HEK293 (cell line): ENCODE results near the gene MVK.

ENCODE experiments used
- CTCF ChIA-PET: fragments of 350-600 bp; formaldehyde crosslinking; extraction: SDS; loops from one replicate; lab custom pipeline; 2021; ENCODE audit warnings: antibody characterized with exemption; lab: Yijun Ruan, JAX
- POLR2A ChIA-PET: fragments of 300-600 bp; formaldehyde crosslinking; extraction: SDS; loops from one replicate; lab custom pipeline; 2020; ENCODE audit warnings: antibody characterized with exemption, inconsistent platforms; lab: Yijun Ruan, JAX
- H3K27ac ChIP-seq: fragments of 200-500 bp; sonication (Bioruptor generic); 2 replicates; pipeline ENCODE4 v1.5.1; 2014; ENCODE audit warnings: low read depth, low read length, control low read depth, inconsistent platforms; ENCODE audit errors: extremely low read depth
- H3K36me3 ChIP-seq, 2 experiments: fragments of 200-500 bp in 1 of 2; sonication (Bioruptor generic) in 1 of 2; 1 replicate in 1 of 2; 2 replicates in 1 of 2; pipeline ENCODE4 v1.5.1; 2014 to 2017; ENCODE audit warnings: inconsistent platforms in 2 of 2, low read length in 2 of 2; ENCODE audit not compliant: control insufficient read depth in 2 of 2, insufficient read depth in 1 of 2
- H3K4me1 ChIP-seq: fragments of 200-500 bp; sonication (Bioruptor generic); 2 replicates; pipeline ENCODE4 v1.5.1; 2014; ENCODE audit warnings: mild to moderate bottlenecking, low read length, inconsistent platforms; ENCODE audit not compliant: control insufficient read depth, insufficient read depth
- H3K4me3 ChIP-seq: 2 replicates; pipeline ENCODE4 v1.5.1; 2011; ENCODE audit warnings: low read depth, mild to moderate bottlenecking, control low read depth, low read length, moderate library complexity
- H3K9me3 ChIP-seq: fragments of 200-500 bp; sonication (Bioruptor generic); 2 replicates; pipeline ENCODE4 v1.5.1; 2014; ENCODE audit warnings: low read depth, low read length, inconsistent platforms; ENCODE audit not compliant: control insufficient read depth, insufficient read depth
- EGR2 ChIP-seq: fragments of 450-650 bp; formaldehyde crosslinking; IDR thresholded peaks from 2 replicates; pipeline ENCODE4 v1.5.1; 2016; ENCODE audit warnings: low read depth, missing biosample characterization, missing genetic modification characterization
- HOXA7 ChIP-seq: sonication (generic); formaldehyde crosslinking; IDR thresholded peaks from 2 replicates; pipeline ENCODE4 v1.8.1; 2022; ENCODE audit warnings: missing genetic modification reagents, borderline replicate concordance
- KLF16 ChIP-seq: fragments of 450-650 bp; formaldehyde crosslinking; IDR thresholded peaks from 2 replicates; pipeline ENCODE4 v1.5.1; 2017; ENCODE audit warnings: missing biosample characterization, missing genetic modification characterization
- REST ChIP-seq: fragments of 450-650 bp; formaldehyde crosslinking; IDR thresholded peaks from 2 replicates; pipeline ENCODE4 v1.5.1; 2016; ENCODE audit warnings: missing biosample characterization, missing genetic modification characterization
- SETDB1 ChIP-seq: IDR thresholded peaks from one replicate; pipeline ENCODE4 v1.6.1; 2017; ENCODE audit warnings: mild to moderate bottlenecking, low read length, moderate library complexity, mixed read lengths; ENCODE audit not compliant: insufficient read length
- SP2 ChIP-seq: fragments of 450-650 bp; formaldehyde crosslinking; IDR thresholded peaks from 2 replicates; pipeline ENCODE4 v1.5.1; 2016; ENCODE audit warnings: missing biosample characterization, missing genetic modification characterization
- YY2 ChIP-seq: fragments of 450-650 bp; formaldehyde crosslinking; IDR thresholded peaks from 2 replicates; pipeline ENCODE4 v1.5.1; 2016; ENCODE audit warnings: missing biosample characterization, missing genetic modification characterization
- ZFP37 ChIP-seq: fragments of 450-650 bp; formaldehyde crosslinking; IDR thresholded peaks from 2 replicates; pipeline ENCODE4 v1.5.1; 2016; ENCODE audit warnings: missing biosample characterization, missing genetic modification characterization
- ZNF350 ChIP-seq: fragments of 450-650 bp; formaldehyde crosslinking; IDR thresholded peaks from 2 replicates; pipeline ENCODE4 v1.5.0; 2017; ENCODE audit warnings: missing biosample characterization, mild to moderate bottlenecking, missing genetic modification characterization
- ZNF37A ChIP-seq: fragments of 450-650 bp; IDR thresholded peaks from 2 replicates; pipeline ENCODE4 v1.5.1; 2018; ENCODE audit warnings: missing biosample characterization, missing genetic modification characterization
- ZNF501 ChIP-seq: fragments of 450-650 bp; formaldehyde crosslinking; IDR thresholded peaks from 2 replicates; pipeline ENCODE4 v1.5.1; 2016; ENCODE audit warnings: missing biosample characterization, missing genetic modification characterization
- ZNF518A ChIP-seq: fragments of 450-650 bp; formaldehyde crosslinking; conservative IDR thresholded peaks from 2 replicates; pipeline ENCODE4 v1.5.1; 2016; ENCODE audit warnings: low read depth, missing biosample characterization, missing genetic modification characterization
- ZNF544 ChIP-seq: fragments of 450-650 bp; formaldehyde crosslinking; IDR thresholded peaks from 2 replicates; pipeline ENCODE4 v1.5.0; 2017; ENCODE audit warnings: missing biosample characterization, missing genetic modification characterization
- ZNF555 ChIP-seq: fragments of 450-650 bp; formaldehyde crosslinking; conservative IDR thresholded peaks from 2 replicates; pipeline ENCODE4 v1.5.1; 2017; ENCODE audit warnings: missing biosample characterization, mild to moderate bottlenecking, missing genetic modification characterization, inconsistent platforms
- ZNF654 ChIP-seq: fragments of 450-650 bp; formaldehyde crosslinking; IDR thresholded peaks from 2 replicates; pipeline ENCODE4 v1.5.1; 2016; ENCODE audit warnings: low read depth, missing biosample characterization, missing genetic modification characterization
- ZNF660 ChIP-seq: fragments of 450-650 bp; IDR thresholded peaks from 2 replicates; pipeline ENCODE4 v1.5.1; 2018; ENCODE audit warnings: missing biosample characterization, mild to moderate bottlenecking, missing genetic modification characterization
- ZNF664 ChIP-seq: fragments of 450-650 bp; formaldehyde crosslinking; IDR thresholded peaks from 2 replicates; pipeline ENCODE4 v1.5.1; 2016; ENCODE audit warnings: missing biosample characterization, missing genetic modification characterization
- ZNF704 ChIP-seq: fragments of 450-650 bp; formaldehyde crosslinking; IDR thresholded peaks from 2 replicates; pipeline ENCODE4 v1.5.1; 2016; ENCODE audit warnings: missing biosample characterization, missing genetic modification characterization
- ZNF707 ChIP-seq: fragments of 450-650 bp; formaldehyde crosslinking; IDR thresholded peaks from 2 replicates; pipeline ENCODE4 v1.5.1; 2016; ENCODE audit warnings: missing biosample characterization, missing genetic modification characterization
- ZNF791 ChIP-seq: fragments of 450-650 bp; formaldehyde crosslinking; IDR thresholded peaks from 2 replicates; pipeline ENCODE4 v1.5.1; 2016; ENCODE audit warnings: missing biosample characterization, missing genetic modification characterization
- ZSCAN18 ChIP-seq: fragments of 450-650 bp; formaldehyde crosslinking; IDR thresholded peaks from 2 replicates; pipeline ENCODE4 v1.5.1; 2016; ENCODE audit warnings: missing biosample characterization, missing genetic modification characterization

The MVK gene

GRCh38 chr12:109586385-109587296, 13.0 kb downstream of the MVK start (continued):
- TF ChIP-seq REST (tag by site-specific recombination) (no peak), ZNF791 (tag by site-specific recombination) (no peak)

- POLR2A ChIA-PET = no interaction called here
- peaks cover 4 to 22% of the 10 kb centered on the region in 2 experiments; a peak in 2 of 3 replicates for H3K36me3 ChIP-seq
These were observed 14.3 kb downstream of the MVK start for GRCh38 chr12:109587921-109588320.

GRCh38 chr12:109588461-109589239, 15.1 kb downstream of the MVK start:
- Histone ChIP-seq H3K9me3 (no peaks in the 10 kb centered on the region), H3K4me1 (no peaks in the 10 kb centered on the region), H3K36me3 (peaks cover 3 to 22% of the 10 kb centered on the region in 2 experiments), H3K27ac (no peak overlapping the region), H3K4me3 (no peak overlapping the region)
- ChIA-PET POLR2A (no interaction called here), CTCF (interaction anchor here (0.6 to 3.1 kb wide), 2 partner anchors 9 to 291 kb away, joined by 3 to 16 read pairs; no protein-coding TSS in a partner anchor)
- no peak for TF ChIP-seq SP2 (tag by site-specific recombination)
- TF ChIP-seq ZNF518A (tag by site-specific recombination) = no peak
- TF ChIP-seq ZNF350 (tag by site-specific recombination) = no peak
- TF ChIP-seq ZNF555 (tag by site-specific recombination) = no peak
- no peak for TF ChIP-seq ZNF704
- no peak for TF ChIP-seq HOXA7

More at GRCh38 chr12:109587921-109588320, 14.3 kb downstream of the MVK start:
- Histone ChIP-seq H3K27ac (no peak overlapping the region), H3K4me1 (no peaks in the 10 kb centered on the region), H3K4me3 (no peak overlapping the region), H3K9me3 (no peaks in the 10 kb centered on the region)
- TF ChIP-seq ZNF37A (tag by site-specific recombination) = no peak
- no peak for TF ChIP-seq ZNF707 (tag by site-specific recombination)
- no peak for TF ChIP-seq ZNF654 (tag by site-specific recombination)
- TF ChIP-seq ZNF664 (tag by site-specific recombination) = no peak
- TF ChIP-seq HOXA7 = no peak
- TF ChIP-seq ZFP37 (tag by site-specific recombination) = no peak
- no peak for TF ChIP-seq SETDB1
- no peak for TF ChIP-seq YY2 (tag by site-specific recombination)
- TF ChIP-seq ZSCAN18 (tag by site-specific recombination) = no peak
- no peak for TF ChIP-seq ZNF544 (tag by site-specific recombination)
- no peak for TF ChIP-seq ZNF660 (tag by site-specific recombination)
- no peak for TF ChIP-seq KLF16 (tag by site-specific recombination)
- no peak for TF ChIP-seq EGR2 (tag by site-specific recombination)
- no peak for TF ChIP-seq ZNF501 (tag by site-specific recombination)
- CTCF ChIA-PET = interaction anchor here (0.6 to 3.1 kb wide), 2 partner anchors 10 to 292 kb away, joined by 3 to 16 read pairs; no protein-coding TSS in a partner anchor
